Memory B cell (primary cell): ENCODE results near the gene P2RY8.

Source experiments
- ATAC-seq: fragments of 150-1000 bp; cut with Tn5 transposase; 2 replicates; pipeline ENCODE4 v1.10.0; 2021; ENCODE audit warnings: low read depth, mild to moderate bottlenecking, moderate library complexity
- DNase-seq, 2 donors: peaks; one replicate each; pipeline ENCODE4 v3.0.0; 2022; ENCODE audit warnings: low spot score in 2 of 2
- H3K27ac Mint-ChIP-seq: one replicate; pipeline ENCODE4 v1.8.0; 2022; ENCODE audit warnings: mild to moderate bottlenecking, moderate library complexity, mixed read lengths
- H3K27me3 Mint-ChIP-seq: one replicate; pipeline ENCODE4 v1.8.0; 2022; ENCODE audit warnings: mixed read lengths
- H3K36me3 Mint-ChIP-seq: one replicate; pipeline ENCODE4 v1.8.0; 2022; ENCODE audit warnings: mild to moderate bottlenecking, mixed read lengths
- H3K4me1 Mint-ChIP-seq: one replicate; pipeline ENCODE4 v1.8.0; 2022; ENCODE audit warnings: mixed read lengths
- H3K4me3 Mint-ChIP-seq: one replicate; pipeline ENCODE4 v1.8.0; 2022; ENCODE audit warnings: mild to moderate bottlenecking, moderate library complexity, mixed read lengths
- H3K9me3 Mint-ChIP-seq: one replicate; pipeline ENCODE4 v1.8.0; 2022; ENCODE audit warnings: mixed read lengths

The P2RY8 gene

GRCh38 chrX:1465286-1466231 lies 71.4 kb downstream of the P2RY8 start:
- DNase-seq: peak in 1 of 2 donors; percentile 8
- Mint-ChIP-seq H3K27ac (peak overlapping the region; percentile 95), H3K4me3 (peak overlapping the region; percentile 49), H3K9me3 (no peaks in the 10 kb centered on the region), H3K27me3 (no peaks in the 10 kb centered on the region), H3K36me3 (peaks cover 16% of the 10 kb centered on the region), H3K4me1 (peaks cover 52% of the 10 kb centered on the region)
- ATAC-seq: no peak

GRCh38 chrX:1464971-1465285 lies 72.1 kb downstream of the P2RY8 start:
- H3K9me3 Mint-ChIP-seq: no peaks in the 10 kb centered on the region
- no peak for ATAC-seq
- peaks cover 16% of the 10 kb centered on the region for H3K36me3 Mint-ChIP-seq
- H3K4me3 Mint-ChIP-seq: peak overlapping the region; percentile 25
- no peak for DNase-seq
- no peaks in the 10 kb centered on the region for H3K27me3 Mint-ChIP-seq
- H3K4me1 Mint-ChIP-seq: peaks cover 48% of the 10 kb centered on the region
- H3K27ac Mint-ChIP-seq: no peak overlapping the region

GRCh38 chrX:1464041-1464970 lies 72.7 kb downstream of the P2RY8 start:
- DNase-seq: peak in 1 of 2 donors; percentile 9
- H3K4me1 Mint-ChIP-seq: peaks cover 42% of the 10 kb centered on the region
- peaks cover 16% of the 10 kb centered on the region for H3K36me3 Mint-ChIP-seq
- no peak for ATAC-seq
- no peaks in the 10 kb centered on the region for H3K9me3 Mint-ChIP-seq
- peak overlapping the region; percentile 25 for H3K4me3 Mint-ChIP-seq
- H3K27me3 Mint-ChIP-seq: no peaks in the 10 kb centered on the region
- H3K27ac Mint-ChIP-seq: peak overlapping the region; percentile 55

- H3K4me3 Mint-ChIP-seq: no peak overlapping the region
- peaks cover 38% of the 10 kb centered on the region for H3K4me1 Mint-ChIP-seq
- H3K27ac Mint-ChIP-seq: peak overlapping the region; percentile 55
- DNase-seq: no peak
- peaks cover 14% of the 10 kb centered on the region for H3K36me3 Mint-ChIP-seq
- ATAC-seq: no peak
- H3K9me3 Mint-ChIP-seq: no peaks in the 10 kb centered on the region
- no peaks in the 10 kb centered on the region for H3K27me3 Mint-ChIP-seq
Measured at GRCh38 chrX:1463581-1463980, 73.4 kb downstream of the P2RY8 start.

GRCh38 chrX:1462596-1463251 lies 74.3 kb downstream of the P2RY8 start:
- Mint-ChIP-seq H3K27ac (peak overlapping the region; percentile 55), H3K9me3 (no peaks in the 10 kb centered on the region), H3K4me3 (no peak overlapping the region), H3K4me1 (peaks cover 34% of the 10 kb centered on the region), H3K27me3 (no peaks in the 10 kb centered on the region), H3K36me3 (peaks cover 14% of the 10 kb centered on the region)
- ATAC-seq: peak; percentile 20
- peak in 1 of 2 donors; percentile 10 for DNase-seq

- H3K4me1 Mint-ChIP-seq: peaks cover 29% of the 10 kb centered on the region
- peak overlapping the region; percentile 55 for H3K27ac Mint-ChIP-seq
- H3K4me3 Mint-ChIP-seq: no peak overlapping the region
- H3K36me3 Mint-ChIP-seq: peaks cover 12% of the 10 kb centered on the region
- H3K27me3 Mint-ChIP-seq: no peaks in the 10 kb centered on the region
- no peak for DNase-seq
- no peaks in the 10 kb centered on the region for H3K9me3 Mint-ChIP-seq
- ATAC-seq: no peak
Measured at GRCh38 chrX:1462110-1462509, 74.9 kb downstream of the P2RY8 start.

GRCh38 chrX:1455948-1456280 lies 81.1 kb downstream of the P2RY8 start:
- Mint-ChIP-seq H3K4me3 (no peak overlapping the region), H3K9me3 (no peaks in the 10 kb centered on the region), H3K27ac (no peak overlapping the region), H3K27me3 (no peaks in the 10 kb centered on the region), H3K36me3 (no peaks in the 10 kb centered on the region), H3K4me1 (peaks cover 11% of the 10 kb centered on the region)
- no peak for DNase-seq
- ATAC-seq: no peak

- ATAC-seq: peak; percentile 40
- Mint-ChIP-seq H3K9me3 (peaks cover 1% of the 10 kb centered on the region), H3K4me1 (peaks cover 26% of the 10 kb centered on the region), H3K36me3 (peaks cover 5% of the 10 kb centered on the region), H3K27ac (peak overlapping the region; percentile 56), H3K27me3 (no peaks in the 10 kb centered on the region), H3K4me3 (peak overlapping the region; percentile 59)
- peak; percentile 95 to 98 for DNase-seq
Measured at GRCh38 chrX:1453951-1454785, 82.8 kb downstream of the P2RY8 start.

- H3K9me3 Mint-ChIP-seq: peaks cover 5% of the 10 kb centered on the region
- H3K36me3 Mint-ChIP-seq: peaks cover 13% of the 10 kb centered on the region
- H3K27me3 Mint-ChIP-seq: no peaks in the 10 kb centered on the region
- ATAC-seq (peak; percentile 39), DNase-seq (peak in 1 of 2 donors; percentile 76)
- peaks cover 32% of the 10 kb centered on the region for H3K4me1 Mint-ChIP-seq
- H3K4me3 Mint-ChIP-seq: peak overlapping the region; percentile 84
- peak overlapping the region; percentile 56 for H3K27ac Mint-ChIP-seq
Measured at GRCh38 chrX:1453395-1453783, 83.6 kb downstream of the P2RY8 start.

- Mint-ChIP-seq H3K36me3 (peaks cover 17% of the 10 kb centered on the region), H3K4me3 (peak within 1 kb of the TSS; percentile 84), H3K4me1 (peaks cover 35% of the 10 kb centered on the region), H3K27ac (peak within 1 kb of the TSS; percentile 56), H3K9me3 (peaks cover 8% of the 10 kb centered on the region), H3K27me3 (no peaks in the 10 kb centered on the region)
- DNase-seq (peak; percentile 100), ATAC-seq (peak; percentile 75)
Measured at GRCh38 chrX:1452516-1453394, 84.2 kb downstream of the P2RY8 start, which contains the start of gene ASMTL. Gene ASMTL, minus strand, starts transcription at chrX:1452909. Its CDS starts 69 bp downstream, at chrX:1452840.

GRCh38 chrX:1451661-1452515 lies 85.1 kb downstream of the P2RY8 start:
- Mint-ChIP-seq H3K36me3 (peaks cover 23% of the 10 kb centered on the region), H3K4me3 (peak overlapping the region; percentile 81), H3K27me3 (no peaks in the 10 kb centered on the region), H3K4me1 (peaks cover 43% of the 10 kb centered on the region), H3K27ac (peak overlapping the region; percentile 56), H3K9me3 (peaks cover 11% of the 10 kb centered on the region)
- ATAC-seq: no peak
- peak in 1 of 2 donors; percentile 41 for DNase-seq
